ENCODE results near the gene TTC21B.

TTC21B gene

GRCh38 chr2:165827921-165828276 is 125.7 kb downstream of the TTC21B start:
- DNase-seq = no peak

- DNase-seq = no peak
Measured at GRCh38 chr2:165827016-165827920, 126.3 kb downstream of the TTC21B start.

GRCh38 chr2:165825041-165825440 is 128.5 kb downstream of the TTC21B start:
- no peak for DNase-seq

Data from stimulated activated CD4-positive, alpha-beta T cell treated with anti-CD3 and anti-CD28 coated beads, Interleukin-2, amount 100 ng/mL, for 24 hours (primary cell).